DMS 273 (cell line): ENCODE data around the gene SPPL3.

Experiments
- DNase-seq: peaks from one replicate; lab custom pipeline; 2025; ENCODE audit not compliant: unreplicated experiment; lab: John Stamatoyannopoulos, UW

Gene SPPL3

DNA sequence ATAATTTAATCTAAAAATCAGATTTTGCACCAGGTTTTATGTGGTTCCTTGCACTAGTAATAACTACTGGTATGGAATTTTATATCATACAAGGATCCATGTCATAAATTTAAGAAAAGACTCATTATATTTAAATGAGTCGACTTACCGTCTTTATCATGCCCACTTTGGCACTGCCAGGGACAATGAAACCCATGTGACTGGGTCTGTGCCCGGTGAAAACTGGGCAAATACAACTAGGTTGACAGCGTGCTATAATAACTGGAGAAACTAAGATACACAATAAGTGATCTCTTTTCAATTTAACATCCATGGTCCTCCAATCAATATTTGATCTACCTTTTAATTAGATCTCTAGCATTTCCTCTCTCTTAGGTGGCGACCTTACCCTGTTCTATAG, 114.0 kb downstream of the SPPL3 start:
- DNase-seq, result no peak

DNA sequence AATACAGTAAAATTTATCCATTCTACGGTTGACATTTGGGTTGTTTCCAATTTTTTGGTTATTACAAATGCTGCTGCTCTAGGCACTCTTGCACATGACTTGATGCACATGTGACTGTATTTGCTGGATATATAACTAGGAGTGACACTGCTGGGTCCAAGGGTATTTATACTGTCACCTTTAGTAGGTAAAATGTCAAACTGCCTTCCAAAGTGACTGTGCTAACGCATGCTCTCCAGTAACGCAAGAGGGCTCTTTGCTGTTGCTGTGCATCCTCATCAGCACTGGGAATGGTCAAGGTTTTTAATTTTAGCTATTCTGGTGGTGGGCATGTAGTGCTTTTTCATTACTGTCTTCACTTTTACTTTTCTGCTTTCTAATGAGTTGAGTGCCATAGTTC, 116.3 kb downstream of the SPPL3 start:
- DNase-seq, result no peak

DNA sequence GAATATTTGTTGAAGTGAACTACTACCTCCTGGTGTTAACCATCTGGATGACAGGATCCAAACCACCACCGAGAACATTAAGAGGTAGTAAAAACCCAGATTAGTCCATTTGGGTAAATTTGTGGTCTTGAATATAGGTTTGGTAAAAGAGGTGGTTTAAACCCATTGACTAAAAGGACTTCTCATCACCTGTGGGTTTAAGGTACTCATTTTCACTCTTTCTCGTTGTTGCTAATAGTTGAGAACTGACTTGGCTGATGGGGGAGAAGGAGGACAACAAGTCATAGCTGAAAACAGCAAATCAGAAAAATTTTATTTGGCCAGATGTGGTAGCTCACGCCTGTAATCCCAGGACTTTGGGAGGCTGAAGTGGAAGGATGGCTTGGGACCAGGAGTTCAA, 119.4 kb downstream of the SPPL3 start:
- DNase-seq, result no peak

DNA sequence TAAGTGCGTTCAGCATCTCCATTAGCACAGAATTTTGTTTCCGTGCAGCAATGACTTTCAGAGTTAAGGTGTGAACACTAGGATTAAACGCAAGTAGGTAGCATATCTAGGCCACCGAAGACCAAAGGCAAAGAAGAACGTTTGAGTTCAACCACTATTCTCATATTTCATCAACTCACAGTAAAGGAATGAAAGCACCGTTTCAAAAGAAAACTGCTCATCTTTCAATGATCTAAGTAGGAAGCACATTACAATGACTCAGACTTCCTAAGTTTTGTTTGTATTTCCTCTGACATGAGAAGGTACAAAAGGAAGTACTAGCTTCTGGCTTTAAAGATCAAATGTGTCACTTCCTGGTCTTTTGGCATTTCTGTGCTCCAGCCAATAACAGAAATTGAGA, 121.0 kb downstream of the SPPL3 start:
- no peak for DNase-seq

DNA sequence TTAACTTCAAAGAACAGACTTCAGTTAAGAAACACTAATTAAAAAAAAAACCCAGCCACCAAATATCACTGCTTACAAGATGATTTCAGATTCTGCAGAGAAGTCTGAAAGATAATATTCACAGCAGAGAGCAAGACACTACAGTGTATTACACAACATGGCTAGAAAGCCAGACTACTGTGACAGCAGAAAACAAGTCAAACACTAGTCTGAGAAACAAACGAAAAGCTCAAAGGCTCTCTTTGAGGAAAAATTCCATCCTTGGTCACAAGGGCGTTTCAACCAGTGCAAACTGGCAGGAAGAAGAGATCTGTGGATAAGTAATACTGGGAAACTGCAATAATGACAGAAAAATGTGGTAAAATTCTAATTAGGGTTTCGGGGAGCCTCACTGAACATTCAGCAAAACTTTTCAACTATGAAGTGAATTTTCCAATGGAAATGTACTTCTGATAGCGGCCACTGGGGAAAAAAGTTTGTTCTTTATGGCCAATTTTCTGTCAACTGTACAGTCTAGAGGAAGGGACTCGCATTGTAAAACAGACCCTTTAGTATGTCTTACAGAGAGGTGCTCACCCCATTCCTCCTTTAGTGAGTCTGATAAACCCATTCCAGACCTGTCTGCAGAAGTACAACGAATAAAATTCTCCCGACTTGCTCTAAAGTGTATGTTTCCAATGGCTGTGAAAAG, 128.2 kb downstream of the SPPL3 start:
- DNase-seq, result no peak

GRCh38 chr12:120774169-120774916, 129.8 kb downstream of the SPPL3 start:
- peak; percentile 6 for DNase-seq

- no peak for DNase-seq
Observed at GRCh38 chr12:120771097-120771496, 133.1 kb downstream of the SPPL3 start.

- DNase-seq, result no peak
Observed at GRCh38 chr12:120767071-120768024, 136.8 kb downstream of the SPPL3 start.

DNA sequence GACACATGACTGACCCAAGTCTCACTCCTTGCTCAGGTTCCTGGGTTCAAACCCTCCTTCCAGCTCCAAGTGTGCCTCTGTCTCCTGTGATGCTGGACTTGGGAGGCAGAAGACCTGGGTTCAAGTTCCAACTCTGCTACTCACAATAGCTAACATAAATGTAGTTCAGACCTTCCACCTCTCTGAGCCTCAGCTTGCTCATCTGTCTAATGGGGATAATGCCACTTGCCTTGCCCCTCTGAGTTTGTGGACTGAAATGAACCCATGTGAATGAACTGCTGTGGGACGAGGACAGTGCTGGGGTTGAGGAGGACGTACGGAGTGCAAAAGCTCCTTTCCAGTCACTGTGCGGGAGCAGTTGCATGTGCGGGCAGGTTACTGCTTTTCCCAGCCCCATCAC, 137.6 kb downstream of the SPPL3 start:
- DNase-seq, result no peak

DNA sequence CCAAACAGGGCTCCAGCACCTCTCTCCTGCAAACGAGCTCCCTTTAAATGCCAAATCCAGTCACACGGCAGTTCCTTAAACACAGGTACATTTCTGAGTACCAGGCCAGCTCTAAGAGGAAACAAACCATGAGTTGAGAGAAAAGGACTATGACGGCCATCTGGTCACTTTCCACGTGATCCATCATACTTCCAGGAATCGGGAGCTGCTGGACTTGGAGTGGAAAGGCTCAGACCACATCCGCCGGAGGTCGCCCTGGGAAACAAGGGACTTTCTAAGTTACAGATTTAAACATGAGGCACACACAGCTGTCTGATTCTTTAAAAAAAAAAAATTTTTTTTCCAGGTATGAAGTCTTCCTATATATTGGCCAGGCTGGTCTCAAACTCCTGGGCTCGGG, 139.3 kb downstream of the SPPL3 start:
- no peak for DNase-seq

- no peak for DNase-seq
Observed at GRCh38 chr12:120763250-120763649, 140.9 kb downstream of the SPPL3 start.

- no peak for DNase-seq
Observed at GRCh38 chr12:120762086-120762485, 142.1 kb downstream of the SPPL3 start.

DNA sequence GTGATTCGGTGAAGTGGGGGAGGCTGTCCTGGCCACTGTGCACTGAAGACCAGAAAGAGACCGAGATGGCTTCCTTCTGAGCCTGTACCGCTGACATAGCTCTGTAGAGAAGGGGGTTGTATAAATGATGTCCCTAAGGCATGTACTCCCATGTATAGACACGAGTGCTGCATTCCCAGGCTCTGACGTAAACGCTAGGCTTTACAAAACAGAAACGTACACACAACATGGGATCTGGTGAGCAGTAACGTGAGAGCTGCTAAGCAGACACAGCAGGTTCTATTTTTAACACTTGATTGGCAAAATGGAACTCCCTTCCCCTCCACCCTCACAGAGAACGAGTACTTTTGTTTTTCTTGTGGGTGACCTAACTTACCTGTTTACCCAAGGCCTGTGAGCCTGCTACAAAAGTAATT, 142.6 kb downstream of the SPPL3 start:
- DNase-seq, result no peak

- no peak for DNase-seq
Observed at GRCh38 chr12:120760349-120761254, 143.6 kb downstream of the SPPL3 start.

DNA sequence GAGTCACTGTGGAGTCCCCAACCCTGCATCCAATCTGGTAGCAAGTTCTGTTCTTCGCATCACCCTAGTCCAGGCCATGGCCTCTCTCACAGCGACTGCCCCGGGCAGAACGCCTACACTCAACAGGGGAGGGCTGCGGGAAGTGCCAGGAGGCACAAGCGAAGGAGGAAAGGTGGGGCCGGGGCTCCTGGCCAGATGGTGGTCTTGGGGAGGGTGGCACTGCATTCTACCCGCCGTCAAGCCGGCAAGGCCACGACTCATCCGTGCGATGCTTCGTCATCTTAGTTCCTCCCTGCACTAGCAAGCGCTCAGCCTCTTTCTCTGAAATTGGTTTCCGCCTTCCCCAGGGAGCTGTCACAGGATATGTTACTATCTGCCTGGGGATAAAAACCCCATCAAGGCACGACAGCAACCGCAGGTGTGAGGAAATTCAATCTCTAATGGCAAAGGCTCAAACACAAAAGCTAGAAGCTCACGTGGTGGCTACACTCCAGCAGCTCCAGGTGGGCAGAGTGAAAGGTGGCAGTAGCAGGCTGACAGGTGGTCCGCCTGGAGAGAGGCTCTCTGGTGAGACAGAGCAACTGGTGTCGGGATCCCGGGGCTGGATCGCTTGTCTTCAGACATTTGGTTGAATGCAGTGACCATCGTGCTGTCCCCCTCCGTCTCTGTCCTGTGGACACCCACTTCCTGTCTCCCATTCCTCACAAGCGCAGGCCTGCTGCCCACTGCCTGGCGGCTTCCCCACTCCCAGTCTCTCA, 144.4 kb downstream of the SPPL3 start:
- DNase-seq, result no peak

GRCh38 chr12:120758798-120759590, 145.2 kb downstream of the SPPL3 start:
- no peak for DNase-seq

DNA sequence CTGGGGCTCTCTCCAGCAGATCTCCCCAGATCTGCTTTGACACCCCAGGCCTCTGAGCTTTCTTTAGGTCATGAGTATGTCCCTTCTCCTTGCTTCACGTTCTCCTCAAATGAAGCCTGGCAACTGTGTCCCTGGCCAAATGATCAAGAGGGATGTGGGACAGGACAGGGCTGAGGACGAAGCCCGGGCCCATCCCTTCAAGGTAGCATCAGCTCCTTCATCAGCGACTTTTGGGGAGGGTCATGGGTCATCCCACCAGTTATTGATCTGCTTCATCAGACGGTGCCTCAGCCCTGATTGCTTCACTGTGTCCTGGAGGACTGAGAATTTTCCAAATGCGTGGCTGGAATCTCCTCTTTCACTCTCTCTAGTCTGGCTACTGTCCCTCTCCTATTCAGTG, 146.2 kb downstream of the SPPL3 start:
- DNase-seq, result no peak

GRCh38 chr12:120757226-120757742, 146.9 kb downstream of the SPPL3 start:
- no peak for DNase-seq

GRCh38 chr12:120755269-120755668, 148.9 kb downstream of the SPPL3 start:
- DNase-seq, result no peak
